ENCODE measurements around the gene RALA. TPM values are rescaled to one million over a fixed set of nuclear protein-coding genes. Genes with fewer than 3 reads are reported as not detected.

RALA gene
- total and polyA plus RNA-seq, 2 of the 13 experiments (the other 11 are each of a cell fraction or from before 2014, with no cell fraction given): 11.8 to 19.5 TPM

DNA sequence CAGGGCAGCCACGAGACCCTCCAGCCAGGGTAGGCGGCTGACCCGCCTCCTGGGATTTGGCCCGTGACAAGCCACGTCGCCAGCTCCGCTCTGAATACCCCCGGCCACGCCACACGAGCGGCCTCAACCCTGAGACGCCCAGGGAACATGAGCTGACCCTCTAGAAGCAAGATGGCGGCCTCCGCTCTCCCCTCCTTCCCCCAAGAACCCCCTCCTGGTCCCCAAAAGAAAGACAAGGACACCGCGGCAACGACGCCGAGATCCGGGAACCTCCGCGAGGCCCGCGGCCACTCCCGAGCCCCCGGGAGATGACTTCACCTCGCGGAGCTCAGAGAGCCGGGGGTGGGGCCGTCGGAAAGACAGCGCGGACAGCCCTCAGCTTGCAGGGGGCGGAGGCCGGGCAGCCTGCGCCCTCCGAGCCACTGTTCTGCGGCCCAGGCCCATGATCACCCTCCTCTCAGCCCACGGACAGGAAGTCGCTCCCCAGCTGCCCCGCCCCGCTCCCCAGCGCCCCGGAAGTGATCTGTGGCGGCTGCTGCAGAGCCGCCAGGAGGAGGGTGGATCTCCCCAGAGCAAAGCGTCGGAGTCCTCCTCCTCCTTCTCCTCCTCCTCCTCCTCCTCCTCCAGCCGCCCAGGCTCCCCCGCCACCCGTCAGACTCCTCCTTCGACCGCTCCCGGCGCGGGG lies at the start of gene RALA (continued):
- TF ChIP-seq, protein P1, sequence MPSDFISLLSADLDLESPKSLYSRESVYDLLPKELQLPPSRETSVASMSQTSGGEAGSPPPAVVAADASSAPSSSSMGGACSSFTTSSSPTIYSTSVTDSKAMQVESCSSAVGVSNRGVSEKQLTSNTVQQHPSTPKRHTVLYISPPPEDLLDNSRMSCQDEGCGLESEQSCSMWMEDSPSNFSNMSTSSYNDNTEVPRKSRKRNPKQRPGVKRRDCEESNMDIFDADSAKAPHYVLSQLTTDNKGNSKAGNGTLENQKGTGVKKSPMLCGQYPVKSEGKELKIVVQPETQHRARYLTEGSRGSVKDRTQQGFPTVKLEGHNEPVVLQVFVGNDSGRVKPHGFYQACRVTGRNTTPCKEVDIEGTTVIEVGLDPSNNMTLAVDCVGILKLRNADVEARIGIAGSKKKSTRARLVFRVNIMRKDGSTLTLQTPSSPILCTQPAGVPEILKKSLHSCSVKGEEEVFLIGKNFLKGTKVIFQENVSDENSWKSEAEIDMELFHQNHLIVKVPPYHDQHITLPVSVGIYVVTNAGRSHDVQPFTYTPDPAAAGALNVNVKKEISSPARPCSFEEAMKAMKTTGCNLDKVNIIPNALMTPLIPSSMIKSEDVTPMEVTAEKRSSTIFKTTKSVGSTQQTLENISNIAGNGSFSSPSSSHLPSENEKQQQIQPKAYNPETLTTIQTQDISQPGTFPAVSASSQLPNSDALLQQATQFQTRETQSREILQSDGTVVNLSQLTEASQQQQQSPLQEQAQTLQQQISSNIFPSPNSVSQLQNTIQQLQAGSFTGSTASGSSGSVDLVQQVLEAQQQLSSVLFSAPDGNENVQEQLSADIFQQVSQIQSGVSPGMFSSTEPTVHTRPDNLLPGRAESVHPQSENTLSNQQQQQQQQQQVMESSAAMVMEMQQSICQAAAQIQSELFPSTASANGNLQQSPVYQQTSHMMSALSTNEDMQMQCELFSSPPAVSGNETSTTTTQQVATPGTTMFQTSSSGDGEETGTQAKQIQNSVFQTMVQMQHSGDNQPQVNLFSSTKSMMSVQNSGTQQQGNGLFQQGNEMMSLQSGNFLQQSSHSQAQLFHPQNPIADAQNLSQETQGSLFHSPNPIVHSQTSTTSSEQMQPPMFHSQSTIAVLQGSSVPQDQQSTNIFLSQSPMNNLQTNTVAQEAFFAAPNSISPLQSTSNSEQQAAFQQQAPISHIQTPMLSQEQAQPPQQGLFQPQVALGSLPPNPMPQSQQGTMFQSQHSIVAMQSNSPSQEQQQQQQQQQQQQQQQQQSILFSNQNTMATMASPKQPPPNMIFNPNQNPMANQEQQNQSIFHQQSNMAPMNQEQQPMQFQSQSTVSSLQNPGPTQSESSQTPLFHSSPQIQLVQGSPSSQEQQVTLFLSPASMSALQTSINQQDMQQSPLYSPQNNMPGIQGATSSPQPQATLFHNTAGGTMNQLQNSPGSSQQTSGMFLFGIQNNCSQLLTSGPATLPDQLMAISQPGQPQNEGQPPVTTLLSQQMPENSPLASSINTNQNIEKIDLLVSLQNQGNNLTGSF (CRISPR knock-in tag; IDR thresholded peaks at IDR 0.05): no peak
- peak; percentile 82; the same call in 1 of the 2 replicates for TF ChIP-seq ZNF350 (CRISPR knock-in tag; IDR thresholded peaks at IDR 0.05; ENCODE audit: borderline replicate concordance, low read depth)
- no peak for TF ChIP-seq ZNF337 (CRISPR knock-in tag; IDR thresholded peaks at IDR 0.05; ENCODE audit: borderline replicate concordance, low read depth)
- TF ChIP-seq, protein P2, sequence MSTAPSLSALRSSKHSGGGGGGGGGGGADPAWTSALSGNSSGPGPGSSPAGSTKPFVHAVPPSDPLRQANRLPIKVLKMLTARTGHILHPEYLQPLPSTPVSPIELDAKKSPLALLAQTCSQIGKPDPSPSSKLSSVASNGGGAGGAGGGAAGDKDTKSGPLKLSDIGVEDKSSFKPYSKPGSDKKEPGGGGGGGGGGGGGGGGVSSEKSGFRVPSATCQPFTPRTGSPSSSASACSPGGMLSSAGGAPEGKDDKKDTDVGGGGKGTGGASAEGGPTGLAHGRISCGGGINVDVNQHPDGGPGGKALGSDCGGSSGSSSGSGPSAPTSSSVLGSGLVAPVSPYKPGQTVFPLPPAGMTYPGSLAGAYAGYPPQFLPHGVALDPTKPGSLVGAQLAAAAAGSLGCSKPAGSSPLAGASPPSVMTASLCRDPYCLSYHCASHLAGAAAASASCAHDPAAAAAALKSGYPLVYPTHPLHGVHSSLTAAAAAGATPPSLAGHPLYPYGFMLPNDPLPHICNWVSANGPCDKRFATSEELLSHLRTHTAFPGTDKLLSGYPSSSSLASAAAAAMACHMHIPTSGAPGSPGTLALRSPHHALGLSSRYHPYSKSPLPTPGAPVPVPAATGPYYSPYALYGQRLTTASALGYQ (CRISPR knock-in tag; IDR thresholded peaks at IDR 0.05): no peak
- TF ChIP-seq POLR2G (IDR thresholded peaks at IDR 0.05; ENCODE audit: low read depth, low read length): peak; percentile 91
- TF ChIP-seq ZNF883 (CRISPR knock-in tag; IDR thresholded peaks at IDR 0.05; ENCODE audit: not compliant biosample characterization): peak; percentile 66
- TF ChIP-seq ZNF749 (CRISPR knock-in tag; IDR thresholded peaks at IDR 0.05; ENCODE audit: borderline replicate concordance): peak; percentile 68; the same call in 1 of the 2 replicates
- peak; percentile 41; the same call in 1 of the 2 replicates for TF ChIP-seq MIXL1 (CRISPR knock-in tag; IDR thresholded peaks at IDR 0.05)
- peak; percentile 69 for TF ChIP-seq ZNF724P (CRISPR knock-in tag; IDR thresholded peaks at IDR 0.05; ENCODE audit: borderline replicate concordance)
- TF ChIP-seq KLF9 (CRISPR knock-in tag; IDR thresholded peaks at IDR 0.05; ENCODE audit: low read depth): no peak
- TF ChIP-seq HMGA1 (CRISPR knock-in tag; conservative IDR thresholded peaks at IDR 0.05): no peak
- TF ChIP-seq ZNF101 (CRISPR knock-in tag; IDR thresholded peaks at IDR 0.05; ENCODE audit: borderline replicate concordance, low read depth): no peak
- TF ChIP-seq, protein P3, sequence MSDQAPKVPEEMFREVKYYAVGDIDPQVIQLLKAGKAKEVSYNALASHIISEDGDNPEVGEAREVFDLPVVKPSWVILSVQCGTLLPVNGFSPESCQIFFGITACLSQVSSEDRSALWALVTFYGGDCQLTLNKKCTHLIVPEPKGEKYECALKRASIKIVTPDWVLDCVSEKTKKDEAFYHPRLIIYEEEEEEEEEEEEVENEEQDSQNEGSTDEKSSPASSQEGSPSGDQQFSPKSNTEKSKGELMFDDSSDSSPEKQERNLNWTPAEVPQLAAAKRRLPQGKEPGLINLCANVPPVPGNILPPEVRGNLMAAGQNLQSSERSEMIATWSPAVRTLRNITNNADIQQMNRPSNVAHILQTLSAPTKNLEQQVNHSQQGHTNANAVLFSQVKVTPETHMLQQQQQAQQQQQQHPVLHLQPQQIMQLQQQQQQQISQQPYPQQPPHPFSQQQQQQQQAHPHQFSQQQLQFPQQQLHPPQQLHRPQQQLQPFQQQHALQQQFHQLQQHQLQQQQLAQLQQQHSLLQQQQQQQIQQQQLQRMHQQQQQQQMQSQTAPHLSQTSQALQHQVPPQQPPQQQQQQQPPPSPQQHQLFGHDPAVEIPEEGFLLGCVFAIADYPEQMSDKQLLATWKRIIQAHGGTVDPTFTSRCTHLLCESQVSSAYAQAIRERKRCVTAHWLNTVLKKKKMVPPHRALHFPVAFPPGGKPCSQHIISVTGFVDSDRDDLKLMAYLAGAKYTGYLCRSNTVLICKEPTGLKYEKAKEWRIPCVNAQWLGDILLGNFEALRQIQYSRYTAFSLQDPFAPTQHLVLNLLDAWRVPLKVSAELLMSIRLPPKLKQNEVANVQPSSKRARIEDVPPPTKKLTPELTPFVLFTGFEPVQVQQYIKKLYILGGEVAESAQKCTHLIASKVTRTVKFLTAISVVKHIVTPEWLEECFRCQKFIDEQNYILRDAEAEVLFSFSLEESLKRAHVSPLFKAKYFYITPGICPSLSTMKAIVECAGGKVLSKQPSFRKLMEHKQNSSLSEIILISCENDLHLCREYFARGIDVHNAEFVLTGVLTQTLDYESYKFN (CRISPR knock-in tag; conservative IDR thresholded peaks at IDR 0.05): no peak; the same call in 1 of the 2 replicates
- no peak for TF ChIP-seq ZNF567 (CRISPR knock-in tag; IDR thresholded peaks at IDR 0.05; ENCODE audit: borderline replicate concordance)
- peak; percentile 52; the same call in 1 of the 2 replicates for TF ChIP-seq SNAPC2 (CRISPR knock-in tag; IDR thresholded peaks at IDR 0.05)
- no peak; the same call in 1 of the 2 replicates for TF ChIP-seq YEATS4 (CRISPR knock-in tag; IDR thresholded peaks at IDR 0.05; ENCODE audit: borderline replicate concordance)
- TF ChIP-seq, protein P4, sequence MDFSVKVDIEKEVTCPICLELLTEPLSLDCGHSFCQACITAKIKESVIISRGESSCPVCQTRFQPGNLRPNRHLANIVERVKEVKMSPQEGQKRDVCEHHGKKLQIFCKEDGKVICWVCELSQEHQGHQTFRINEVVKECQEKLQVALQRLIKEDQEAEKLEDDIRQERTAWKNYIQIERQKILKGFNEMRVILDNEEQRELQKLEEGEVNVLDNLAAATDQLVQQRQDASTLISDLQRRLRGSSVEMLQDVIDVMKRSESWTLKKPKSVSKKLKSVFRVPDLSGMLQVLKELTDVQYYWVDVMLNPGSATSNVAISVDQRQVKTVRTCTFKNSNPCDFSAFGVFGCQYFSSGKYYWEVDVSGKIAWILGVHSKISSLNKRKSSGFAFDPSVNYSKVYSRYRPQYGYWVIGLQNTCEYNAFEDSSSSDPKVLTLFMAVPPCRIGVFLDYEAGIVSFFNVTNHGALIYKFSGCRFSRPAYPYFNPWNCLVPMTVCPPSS (IDR thresholded peaks at IDR 0.05): no peak
